GM23248 (cell line): Measurements from ENCODE around the gene SLC12A3.

Experiments used
- EZH2 ChIP-seq: fragments of 200-600 bp; sonication (generic); IDR thresholded peaks from 2 replicates; pipeline ENCODE4 v1.6.1; 2018; ENCODE audit warnings: antibody characterized with exemption, mild to moderate bottlenecking; ENCODE audit not compliant: insufficient read depth, poor library complexity, severe bottlenecking
- EZH2phosphoT487 ChIP-seq: fragments of 200-600 bp; sonication (generic); IDR thresholded peaks from 2 replicates; pipeline ENCODE4 v1.6.1; 2018; ENCODE audit warnings: antibody characterized with exemption, moderate library complexity, mild to moderate bottlenecking, low read depth; ENCODE audit not compliant: insufficient read depth

- no peak for TF ChIP-seq EZH2phosphoT487
- TF ChIP-seq EZH2: no peak
These were observed 44.5 kb downstream of the SLC12A3 start for GRCh38 chr16:56909527-56909979.
